Skin epidermis (tissue), 12 donors: ENCODE measurements around the gene JAM3.

ENCODE experiments used
- H3K27ac ChIP-seq, 21 experiments: fragments of 200-600 bp; sonication (generic) in 11 of 21; one replicate each; pipeline ENCODE4 v1.5.0; 2020; ENCODE audit warnings: mild to moderate bottlenecking in 3 of 21, inconsistent platforms in 2 of 21, moderate library complexity in 2 of 21
- H3K4me3 ChIP-seq, 7 experiments: fragments of 200-600 bp; sonication (generic) in 2 of 7; one replicate each; pipeline ENCODE4 v1.5.0; 2020; ENCODE audit warnings: inconsistent platforms in 2 of 7, mild to moderate bottlenecking in 2 of 7, moderate library complexity in 1 of 7

JAM3 gene

DNA sequence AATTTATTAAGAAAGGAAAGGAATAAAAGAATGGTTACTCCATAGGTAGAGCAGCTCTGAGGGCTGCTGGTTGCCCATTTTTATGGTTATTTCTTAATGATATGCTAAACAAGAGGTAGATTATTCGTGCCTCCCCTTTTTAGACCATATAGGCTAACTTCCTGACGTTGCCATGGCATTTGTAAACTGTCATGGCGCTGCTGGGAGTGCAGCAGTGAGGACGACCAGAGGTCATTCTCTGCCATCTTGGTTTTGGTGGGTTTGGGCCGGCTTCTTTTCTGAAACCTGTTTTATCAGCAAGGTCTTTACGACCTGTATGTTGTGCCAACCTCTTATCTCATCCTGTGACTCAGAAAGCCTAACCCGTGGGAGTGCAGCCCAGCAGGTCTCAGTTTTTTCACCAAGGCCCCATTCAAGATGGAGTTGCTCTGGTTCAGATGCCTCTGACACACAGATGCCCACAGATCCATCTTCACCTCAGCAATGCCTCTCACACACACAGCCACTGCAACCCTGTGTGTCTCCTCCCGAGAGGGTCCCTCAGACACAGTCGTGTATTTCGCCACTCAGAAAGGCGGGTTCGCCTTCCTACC lies 16.4 kb upstream of the JAM3 start:
- H3K4me3 ChIP-seq: no peak overlapping the region
- peak overlapping the region in 1 of 21 experiments; percentile 12 for H3K27ac ChIP-seq

DNA sequence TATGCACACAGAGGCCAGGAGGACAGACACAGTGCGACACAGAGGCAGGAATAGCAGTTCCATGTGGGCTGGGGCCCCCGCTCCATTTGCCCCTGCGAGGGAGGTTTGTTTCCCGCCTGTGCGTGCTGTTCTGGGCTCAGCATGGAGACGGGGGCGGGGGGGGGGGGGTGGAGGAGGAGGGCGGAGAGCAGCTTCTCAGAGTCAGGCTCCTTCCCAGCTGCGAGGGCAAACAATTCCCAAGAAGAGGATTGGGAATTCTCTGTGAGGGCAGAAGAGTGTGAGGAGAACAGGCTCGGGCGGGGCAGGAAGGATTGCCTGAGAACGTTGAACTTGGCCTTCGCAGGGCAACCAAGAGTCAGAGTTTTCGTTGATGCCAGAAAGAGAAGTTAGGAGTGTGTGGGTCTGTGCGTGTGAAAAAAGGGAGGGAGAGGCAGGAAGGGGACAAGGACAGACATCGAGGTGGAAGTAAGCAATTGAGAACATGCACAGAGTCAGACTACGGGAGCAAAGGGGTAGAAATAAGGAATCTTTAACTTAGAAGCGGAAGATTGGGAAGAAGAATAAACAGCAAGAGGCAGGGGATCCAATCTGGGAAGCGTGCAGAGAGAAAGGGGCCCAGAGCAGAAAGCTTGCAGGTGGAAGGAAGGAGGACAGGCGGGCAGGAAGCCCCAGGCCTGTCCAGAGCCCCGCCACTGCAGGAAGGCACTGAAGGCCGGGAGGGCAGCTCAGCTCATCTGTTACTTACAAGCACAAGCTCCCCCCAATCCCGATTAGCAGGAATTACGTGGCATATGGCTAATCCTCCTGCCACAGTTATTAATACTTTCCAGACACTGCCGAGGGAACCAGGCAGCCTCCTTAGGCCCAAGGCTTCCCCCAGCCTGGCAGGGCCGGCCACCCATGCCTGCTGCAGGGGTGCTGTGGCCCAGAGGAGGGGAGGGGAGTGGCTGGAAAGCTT lies 15.6 kb upstream of the JAM3 start:
- peak overlapping the region in 5 of 21 experiments; percentile 1 to 51 (median 12) for H3K27ac ChIP-seq
- no peak overlapping the region for H3K4me3 ChIP-seq

DNA sequence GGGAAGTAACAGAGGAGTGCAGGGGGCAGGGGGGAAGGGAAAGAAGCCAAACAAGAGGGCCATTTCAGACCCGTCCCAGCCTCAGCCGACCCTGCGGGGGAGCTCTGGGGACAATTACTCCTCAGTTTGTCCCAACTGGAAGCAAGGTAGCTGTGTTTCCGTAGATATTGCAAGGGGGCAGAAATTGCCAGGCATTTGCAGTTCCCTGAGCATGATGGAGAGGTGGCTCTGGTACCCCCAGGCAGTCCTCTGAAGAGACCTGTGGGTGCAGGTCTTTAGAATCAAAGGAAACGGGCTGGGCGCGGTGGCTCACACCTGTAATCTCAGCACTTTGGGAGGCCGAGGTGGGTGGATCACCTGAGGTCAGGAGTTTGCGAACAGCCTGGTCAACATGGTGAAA lies 13.8 kb upstream of the JAM3 start:
- H3K4me3 ChIP-seq: no peak overlapping the region
- H3K27ac ChIP-seq: no peak overlapping the region

DNA sequence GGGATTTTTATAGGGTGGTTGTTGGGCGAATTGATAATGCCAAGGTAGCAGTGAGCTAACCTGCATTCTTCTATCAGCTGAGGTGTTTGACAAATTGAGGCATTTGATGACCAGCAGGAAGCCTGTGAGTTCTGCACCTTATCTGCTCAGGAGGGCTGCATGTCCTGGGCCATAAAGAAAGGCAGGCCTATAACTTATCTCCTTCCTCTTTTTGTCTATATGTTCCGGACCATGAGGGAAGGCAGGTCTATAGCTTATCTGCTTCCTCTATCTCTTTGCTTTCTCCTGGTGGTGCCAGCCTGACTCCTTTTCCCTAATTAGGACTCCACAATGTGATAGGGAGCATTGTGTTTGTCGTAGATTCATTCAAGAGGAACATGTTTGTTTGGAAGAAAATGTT lies 8.6 kb upstream of the JAM3 start:
- Histone ChIP-seq H3K4me3 (no peak overlapping the region), H3K27ac (no peak overlapping the region)

DNA sequence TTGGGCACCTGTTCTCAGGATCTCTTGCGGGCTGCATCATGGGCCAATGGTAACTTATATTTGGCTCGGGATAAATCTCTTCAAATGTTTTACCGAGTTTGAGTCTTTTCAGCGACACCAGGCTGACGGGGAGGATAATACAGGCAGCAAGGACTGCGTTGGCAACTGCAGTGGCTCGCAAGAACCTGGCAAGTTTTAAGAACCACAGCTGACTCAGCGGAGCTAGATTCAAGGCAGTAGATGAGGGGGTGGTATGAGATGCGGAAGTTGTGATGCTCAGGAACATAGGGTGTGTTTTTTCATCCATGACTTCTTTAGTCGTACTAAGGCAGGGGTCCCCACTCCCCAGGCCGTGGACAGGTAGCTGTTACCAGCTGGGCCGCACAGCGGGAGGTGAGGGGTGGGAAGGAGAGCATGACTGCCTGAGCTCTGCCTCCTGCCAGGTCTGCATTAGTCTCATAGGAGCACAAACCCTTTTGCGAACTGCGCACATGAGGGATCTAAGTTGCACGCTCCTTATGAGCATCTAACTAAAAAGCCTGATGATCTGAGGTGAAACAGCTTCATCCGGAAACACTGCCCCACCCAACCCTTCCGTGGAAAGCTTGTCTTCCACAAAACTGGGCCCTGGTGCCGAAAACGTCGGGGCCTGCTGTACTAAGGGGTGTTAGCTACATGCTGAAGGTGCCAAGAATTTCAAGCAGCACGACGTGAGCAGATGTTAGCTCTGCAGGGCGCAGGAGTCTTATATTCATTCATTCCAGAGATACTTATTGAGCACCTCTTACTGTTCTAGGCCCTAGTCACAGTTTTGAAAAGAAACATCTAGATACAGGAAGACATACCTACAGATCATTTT lies 6.4 kb upstream of the JAM3 start:
- Histone ChIP-seq H3K4me3 (no peak overlapping the region), H3K27ac (no peak overlapping the region)

DNA sequence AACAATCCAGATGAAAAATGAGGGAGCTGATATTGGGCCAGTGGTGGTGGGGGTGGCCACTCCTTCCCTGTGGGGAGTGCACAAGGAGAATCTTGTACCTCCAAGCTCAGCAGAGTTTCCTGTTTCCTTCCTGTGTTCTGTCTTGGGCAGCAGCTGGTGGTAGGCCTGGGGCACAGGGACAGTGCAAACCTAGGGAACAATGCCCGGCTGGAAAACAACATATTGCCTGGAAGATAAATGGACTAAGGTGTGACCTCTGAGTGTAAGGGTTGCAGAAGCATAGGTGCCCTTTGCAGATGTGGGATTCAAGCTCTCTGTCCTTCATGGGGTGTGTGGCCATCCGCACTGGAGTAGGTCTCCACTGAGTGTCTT lies 5.8 kb upstream of the JAM3 start:
- no peak overlapping the region for H3K4me3 ChIP-seq

DNA sequence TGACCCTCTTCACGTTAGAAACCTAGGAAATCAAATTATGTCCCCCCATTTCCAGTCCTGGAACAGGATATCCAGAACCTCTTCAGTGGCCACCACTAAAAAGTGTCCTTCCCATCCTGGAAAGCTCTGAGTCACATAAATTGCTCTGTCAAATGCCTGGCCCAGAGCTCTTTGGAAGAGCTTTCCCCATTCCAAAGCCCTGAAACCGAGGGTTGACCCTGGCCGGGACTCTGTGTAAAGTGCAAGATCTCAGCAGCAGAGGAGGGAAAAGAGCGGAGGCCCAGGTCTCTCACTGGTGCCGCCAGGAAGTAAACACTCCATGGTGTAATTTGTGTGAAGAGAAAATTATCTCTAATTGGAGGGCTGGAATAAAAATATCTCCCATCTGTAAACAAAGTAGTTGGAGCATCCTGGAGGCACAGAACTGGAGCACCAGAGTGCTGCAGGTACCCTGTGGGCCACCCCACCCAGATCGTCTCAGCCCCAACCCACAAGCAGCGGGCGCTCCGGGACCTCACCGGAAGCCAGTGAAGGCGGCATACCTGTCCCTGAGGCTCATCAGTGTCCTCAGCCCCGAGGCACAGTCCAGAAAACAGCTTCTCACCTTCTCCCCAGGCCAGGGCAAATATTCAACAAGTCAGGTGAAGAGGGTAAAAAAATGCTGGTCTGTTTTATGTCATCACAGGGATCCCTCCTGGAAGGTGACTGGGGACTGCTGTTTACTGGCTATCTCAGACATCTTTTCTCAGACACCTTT lies 4.7 kb upstream of the JAM3 start:
- H3K27ac ChIP-seq: no peak overlapping the region
- no peak overlapping the region for H3K4me3 ChIP-seq

More for the DNA sequence above, 5.8 kb upstream of the JAM3 start:
- H3K27ac ChIP-seq: no peak overlapping the region

DNA sequence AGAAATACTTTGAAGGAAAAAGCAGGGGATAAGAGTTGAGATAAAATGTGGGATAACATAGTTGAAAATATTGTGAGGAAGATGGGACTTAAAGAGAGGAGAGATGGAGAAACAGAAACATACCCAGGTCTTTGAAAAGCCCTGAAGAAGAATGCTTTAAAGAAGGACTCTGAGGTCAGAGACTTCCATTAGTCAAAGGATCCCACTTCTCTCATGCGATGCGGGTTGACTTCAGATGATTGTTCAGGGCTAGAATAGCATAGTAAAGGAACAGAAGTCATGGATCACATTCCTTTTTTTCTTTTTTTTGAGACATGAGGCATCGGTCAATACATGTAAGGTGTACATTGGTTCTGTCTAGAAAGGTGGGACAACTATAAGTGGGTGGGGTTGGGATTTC lies 3.5 kb upstream of the JAM3 start:
- no peak overlapping the region for H3K4me3 ChIP-seq
- no peak overlapping the region for H3K27ac ChIP-seq

DNA sequence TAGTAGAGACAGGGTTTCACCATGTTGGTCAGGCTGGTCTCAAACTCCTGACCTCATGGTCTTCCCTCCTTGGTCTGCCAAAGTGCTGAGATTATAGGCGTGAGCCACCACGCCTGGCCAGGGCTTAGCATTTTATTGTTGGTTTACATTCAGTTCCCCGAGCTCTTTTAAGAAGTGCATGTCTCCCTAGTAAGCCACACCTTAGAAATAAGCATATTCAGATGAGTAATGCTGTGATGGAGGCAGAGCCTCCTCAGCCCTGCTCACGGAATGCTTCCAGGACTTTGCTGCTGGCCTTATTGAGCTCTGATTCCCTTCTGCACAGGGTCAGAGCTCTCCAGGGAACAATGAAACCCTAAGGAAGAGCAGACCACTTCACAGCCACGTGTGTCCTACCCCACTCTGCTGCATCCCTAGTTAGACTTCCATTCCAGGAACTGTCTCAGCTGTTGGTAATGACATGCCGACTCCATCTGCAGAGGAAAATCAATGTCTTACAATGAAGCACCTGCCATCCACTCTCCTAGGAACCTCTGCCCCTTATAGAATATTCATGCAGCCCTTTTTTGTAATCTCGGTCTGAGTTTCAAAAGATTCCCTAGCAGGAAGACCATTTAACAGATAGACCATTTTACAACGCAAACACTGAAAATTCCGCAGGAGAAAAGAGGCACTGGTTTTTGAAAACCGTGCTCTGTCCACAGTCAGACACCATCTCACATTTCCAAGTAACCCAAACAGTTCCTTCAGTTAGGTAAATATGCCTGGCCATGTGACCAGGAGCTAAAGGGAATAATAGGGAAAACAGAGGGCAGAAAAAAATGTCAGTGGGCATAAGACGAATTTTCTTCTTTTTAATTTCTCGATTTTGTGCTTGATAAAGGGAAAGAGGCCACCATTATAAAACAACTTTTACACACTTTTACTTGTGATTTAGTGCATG lies 1.7 kb upstream of the JAM3 start:
- H3K27ac ChIP-seq: no peak overlapping the region
- no peak overlapping the region for H3K4me3 ChIP-seq

DNA sequence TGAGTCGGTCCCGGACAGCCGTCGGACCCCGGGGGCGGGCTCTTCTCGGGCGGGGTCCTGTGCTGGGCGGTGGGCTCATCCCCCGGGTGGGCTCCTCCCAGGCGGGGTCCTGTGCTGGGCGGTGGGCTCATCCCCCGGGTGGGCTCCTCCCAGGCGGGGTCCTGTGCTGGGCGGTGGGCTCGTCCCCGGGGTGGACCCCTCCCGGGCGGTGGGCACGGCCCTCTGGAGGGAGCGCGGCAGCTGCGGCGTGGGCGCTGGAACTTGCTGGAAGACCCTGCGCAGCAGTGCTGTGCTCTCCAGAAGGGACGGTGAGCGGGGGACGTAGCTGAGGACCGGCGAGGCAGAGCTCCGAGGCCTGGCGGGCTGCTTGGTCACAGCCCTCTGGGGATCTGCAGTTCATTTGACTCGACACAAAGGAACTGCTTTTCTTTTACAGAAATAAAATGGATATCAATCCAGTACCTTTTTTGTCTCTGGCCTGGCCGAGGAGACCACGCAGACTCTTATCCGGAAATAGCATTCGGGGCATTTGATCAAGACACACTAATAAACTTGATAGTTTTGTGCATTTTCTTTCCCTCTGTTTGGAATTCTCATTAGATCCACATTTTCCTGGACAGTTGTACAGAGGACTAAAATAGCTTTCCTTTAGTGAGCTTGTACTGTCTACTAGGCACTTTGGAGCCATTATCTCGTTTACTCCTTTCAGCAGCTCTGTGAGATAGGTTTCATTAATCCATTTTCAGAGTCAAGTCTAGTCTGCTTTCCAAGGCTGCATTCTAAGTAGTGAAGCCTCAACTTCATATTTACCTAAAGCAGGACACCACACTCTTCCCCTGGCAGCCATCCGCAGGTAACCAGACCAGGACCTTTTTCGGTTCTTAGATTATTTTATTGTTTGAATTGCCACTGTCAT lies 812 bp downstream of the JAM3 start:
- peak overlapping the region in 18 of 21 experiments; percentile 14 to 92 (median 71) for H3K27ac ChIP-seq
- H3K4me3 ChIP-seq: peak overlapping the region; percentile 30 to 58 (median 51)

DNA sequence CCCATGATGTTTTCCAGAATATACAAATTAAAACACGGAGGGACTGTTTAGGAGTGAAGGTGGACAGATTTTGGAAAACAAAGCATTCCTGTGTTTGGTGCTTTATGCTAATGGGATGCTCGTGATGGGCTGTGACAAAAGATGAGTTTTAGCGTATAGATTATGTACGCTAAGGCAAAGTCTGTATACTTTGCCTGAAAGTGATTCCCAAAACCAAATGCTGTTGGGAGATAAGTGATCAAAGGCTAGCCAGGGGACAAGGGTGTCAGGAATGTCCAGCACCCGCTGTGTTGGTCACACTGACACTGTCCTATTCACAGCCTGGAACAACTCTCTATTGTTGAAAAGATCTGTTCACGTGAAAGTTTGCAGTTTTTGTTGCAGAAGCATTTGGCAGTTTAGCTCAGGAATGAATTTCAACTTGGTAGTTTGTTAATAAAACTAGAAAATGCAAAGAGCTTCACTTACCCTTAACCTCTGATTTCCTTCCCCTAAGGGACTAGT lies 1.5 kb downstream of the JAM3 start:
- no peak overlapping the region for H3K4me3 ChIP-seq
- peak overlapping the region in 3 of 21 experiments; percentile 80 to 87 (median 81) for H3K27ac ChIP-seq

DNA sequence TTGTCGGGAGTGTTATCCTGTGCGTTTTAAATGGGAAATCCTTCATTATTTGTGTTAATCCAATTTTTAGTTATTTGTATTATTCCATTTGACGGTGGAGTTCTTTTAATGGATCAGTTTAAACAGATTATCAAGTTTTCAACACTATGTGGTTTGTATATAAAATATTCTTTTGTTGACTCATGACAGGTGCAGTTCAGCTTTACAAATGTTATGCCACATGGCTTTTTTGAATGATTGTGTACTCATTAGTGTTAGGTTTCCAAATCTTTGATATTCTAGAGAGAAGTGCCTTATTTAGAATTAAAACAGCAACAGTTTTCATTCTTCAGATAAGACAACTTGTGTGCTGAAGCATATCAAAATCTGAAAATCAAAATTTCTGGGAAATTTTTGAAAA lies 2.4 kb downstream of the JAM3 start:
- Histone ChIP-seq H3K4me3 (no peak overlapping the region), H3K27ac (no peak overlapping the region)

DNA sequence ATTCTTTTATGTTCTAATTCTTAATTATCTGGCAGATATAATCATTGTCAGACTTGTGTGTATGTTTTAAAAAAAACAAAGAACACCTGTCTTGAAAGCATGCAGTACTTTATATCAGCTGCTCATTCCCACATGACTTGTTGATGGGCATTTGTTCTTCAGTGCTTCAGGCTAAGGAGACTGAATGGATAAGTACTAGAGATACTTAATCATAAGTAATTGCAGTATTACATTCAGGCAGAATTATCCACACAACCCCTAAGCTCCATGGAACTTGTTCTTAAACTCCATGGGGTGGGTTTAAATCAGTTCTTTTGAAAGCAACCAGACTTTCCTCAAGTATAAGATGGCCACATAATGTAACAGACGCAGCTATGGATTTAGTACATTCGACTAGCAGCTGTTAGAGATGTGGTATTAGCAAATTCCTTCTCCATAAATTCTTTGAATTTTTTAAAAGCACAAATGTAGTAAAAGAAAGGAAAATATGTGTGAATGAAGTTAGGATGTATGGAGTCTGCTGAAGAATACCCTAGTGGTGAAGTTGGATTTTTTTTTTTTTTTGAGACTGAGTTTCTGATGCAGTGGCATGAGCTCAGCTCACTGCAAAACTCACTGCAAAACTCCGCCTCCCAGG lies 3.0 kb downstream of the JAM3 start:
- Histone ChIP-seq H3K4me3 (no peak overlapping the region), H3K27ac (no peak overlapping the region)

DNA sequence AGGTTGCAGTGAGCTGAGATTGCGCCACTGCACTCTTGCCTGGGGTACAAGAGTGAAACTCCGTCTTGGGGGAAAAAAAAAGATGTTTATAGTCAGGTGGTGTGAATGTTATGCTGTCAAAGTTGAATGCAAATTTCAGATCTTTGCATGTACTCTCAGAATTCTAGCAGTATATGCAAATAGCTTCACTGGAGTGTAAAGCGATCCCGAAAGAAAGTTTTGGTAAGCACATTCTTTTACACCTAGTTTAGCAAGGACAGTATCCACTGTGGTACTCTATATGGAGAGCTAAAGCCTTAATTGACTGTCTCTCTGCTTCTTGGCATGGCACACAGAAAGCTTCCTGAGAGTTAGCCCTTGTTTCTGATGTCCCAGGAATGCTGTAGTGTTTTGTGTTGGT lies 4.0 kb downstream of the JAM3 start:
- no peak overlapping the region for H3K27ac ChIP-seq
- no peak overlapping the region for H3K4me3 ChIP-seq

DNA sequence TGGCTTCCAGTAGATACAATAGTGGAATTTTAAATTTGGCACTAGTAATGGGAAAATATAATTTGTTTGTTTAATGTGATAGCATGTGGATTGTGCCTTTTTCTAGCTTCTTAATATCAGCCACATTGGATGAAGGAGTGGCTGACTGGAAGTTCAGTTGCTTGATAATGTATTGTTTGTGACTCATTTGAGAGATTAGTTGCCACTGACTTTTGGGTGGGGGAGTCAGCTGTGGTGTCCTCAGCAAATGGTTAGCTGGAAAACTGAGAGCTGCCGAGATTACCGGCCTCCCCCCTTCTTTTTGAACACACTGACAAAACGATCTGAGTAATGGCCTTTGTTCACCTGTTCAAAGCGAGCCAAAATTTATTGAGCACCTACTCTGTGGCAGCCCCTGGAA lies 5.5 kb downstream of the JAM3 start:
- H3K27ac ChIP-seq: no peak overlapping the region

DNA sequence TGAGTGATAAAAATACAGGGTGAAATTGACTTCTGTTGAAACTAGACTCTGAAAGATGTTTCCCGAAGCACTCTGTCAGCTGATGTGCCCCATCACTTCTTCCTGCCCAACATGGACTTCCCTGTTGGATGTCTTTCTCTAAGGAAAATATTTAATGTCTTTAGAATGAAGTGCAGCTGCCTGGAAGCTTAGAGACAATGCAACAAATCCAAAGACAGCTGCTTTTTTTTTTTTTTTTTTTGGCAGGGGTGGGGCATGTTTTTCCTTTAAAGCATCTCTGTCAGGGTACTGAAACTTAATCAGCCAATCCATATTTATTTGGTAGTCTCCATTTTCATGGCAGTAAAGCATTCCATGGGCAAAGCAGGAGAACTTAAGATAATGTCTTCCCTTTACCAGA lies 5.9 kb downstream of the JAM3 start:
- Histone ChIP-seq H3K27ac (peak overlapping the region in 1 of 21 experiments; percentile 8), H3K4me3 (no peak overlapping the region)

More for the DNA sequence above, 5.5 kb downstream of the JAM3 start:
- H3K4me3 ChIP-seq: no peak overlapping the region

DNA sequence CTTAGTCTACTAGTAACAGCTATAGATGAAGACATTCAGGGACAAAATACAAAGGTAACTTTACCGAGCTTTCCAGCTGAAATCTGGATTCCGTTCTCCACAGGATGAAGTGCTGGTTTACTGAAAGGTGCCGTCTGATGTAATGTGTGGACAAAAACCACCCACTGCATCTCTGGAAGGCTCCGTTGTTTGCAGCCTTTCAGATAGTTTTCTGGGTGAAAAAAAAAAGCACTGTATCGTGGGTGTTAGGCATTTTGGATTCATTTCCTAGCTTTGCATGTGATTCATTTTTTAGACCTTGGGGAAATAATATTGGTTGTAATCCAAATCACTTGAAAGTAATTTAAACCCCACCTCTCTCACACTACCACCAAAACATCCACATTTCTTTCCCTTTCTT lies 10.4 kb downstream of the JAM3 start:
- Histone ChIP-seq H3K27ac (no peak overlapping the region), H3K4me3 (no peak overlapping the region)
